Measurements from ENCODE around the gene TSPAN32.

The TSPAN32 gene

GRCh38 chr11:2293531-2293971 is 8.3 kb upstream of the TSPAN32 start:
- no peak for TF ChIP-seq CREB5 (CRISPR knock-in tag; IDR thresholded peaks at IDR 0.05; ENCODE audit: low read depth)
- TF ChIP-seq PATZ1 (CRISPR knock-in tag; IDR thresholded peaks at IDR 0.05; ENCODE audit: borderline replicate concordance) = no peak
- TF ChIP-seq ZC3H10 (CRISPR knock-in tag; IDR thresholded peaks at IDR 0.05) = no peak
- no peak for TF ChIP-seq CSDC2 (CRISPR knock-in tag; IDR thresholded peaks at IDR 0.05)
- no peak for TF ChIP-seq ZNF8 (CRISPR knock-in tag; IDR thresholded peaks at IDR 0.05)
- no peak for TF ChIP-seq BACH2 (CRISPR knock-in tag; IDR thresholded peaks at IDR 0.05; ENCODE audit: borderline replicate concordance)
- TF ChIP-seq POU6F1 (CRISPR knock-in tag; IDR thresholded peaks at IDR 0.05; ENCODE audit: borderline replicate concordance, low read depth) = no peak
- TF ChIP-seq PPARA (CRISPR knock-in tag; IDR thresholded peaks at IDR 0.05; ENCODE audit: borderline replicate concordance) = no peak
- TF ChIP-seq OSR1 (CRISPR knock-in tag; IDR thresholded peaks at IDR 0.05) = no peak
- TF ChIP-seq TOX (CRISPR knock-in tag; IDR thresholded peaks at IDR 0.05; ENCODE audit: borderline replicate concordance) = no peak
- TF ChIP-seq TCF4 (CRISPR knock-in tag; IDR thresholded peaks at IDR 0.05; ENCODE audit: borderline replicate concordance) = no peak
- no peak for TF ChIP-seq ZNF565 (CRISPR knock-in tag; conservative IDR thresholded peaks at IDR 0.05; ENCODE audit: low read depth)
- no peak for TF ChIP-seq RARB (CRISPR knock-in tag; IDR thresholded peaks at IDR 0.05)
- TF ChIP-seq ARNTL (CRISPR knock-in tag; IDR thresholded peaks at IDR 0.05; ENCODE audit: borderline replicate concordance, low read depth) = no peak
- no peak for TF ChIP-seq ISL1 (CRISPR knock-in tag; IDR thresholded peaks at IDR 0.05)
- TF ChIP-seq CSRNP3 (CRISPR knock-in tag; IDR thresholded peaks at IDR 0.05) = no peak
- TF ChIP-seq TSHZ2 (CRISPR knock-in tag; IDR thresholded peaks at IDR 0.05) = no peak
- ATAC-seq = no peak

- ATAC-seq = no peak
- no peak for TF ChIP-seq TOX (CRISPR knock-in tag; IDR thresholded peaks at IDR 0.05; ENCODE audit: borderline replicate concordance)
- TF ChIP-seq PATZ1 (CRISPR knock-in tag; IDR thresholded peaks at IDR 0.05; ENCODE audit: borderline replicate concordance) = no peak
- TF ChIP-seq TCF4 (CRISPR knock-in tag; IDR thresholded peaks at IDR 0.05; ENCODE audit: borderline replicate concordance) = no peak
- no peak for TF ChIP-seq POU6F1 (CRISPR knock-in tag; IDR thresholded peaks at IDR 0.05; ENCODE audit: borderline replicate concordance, low read depth)
- no peak for TF ChIP-seq TSHZ2 (CRISPR knock-in tag; IDR thresholded peaks at IDR 0.05)
- TF ChIP-seq CSRNP3 (CRISPR knock-in tag; IDR thresholded peaks at IDR 0.05) = no peak
- no peak for TF ChIP-seq ZFP30 (CRISPR knock-in tag; IDR thresholded peaks at IDR 0.05)
- TF ChIP-seq CSDC2 (CRISPR knock-in tag; IDR thresholded peaks at IDR 0.05) = no peak
- no peak for TF ChIP-seq ZNF8 (CRISPR knock-in tag; IDR thresholded peaks at IDR 0.05)
- TF ChIP-seq BACH2 (CRISPR knock-in tag; IDR thresholded peaks at IDR 0.05; ENCODE audit: borderline replicate concordance) = no peak
Measured at GRCh38 chr11:2293984-2294925, 7.6 kb upstream of the TSPAN32 start.

Data from SK-N-SH treated with all-trans-retinoic acid at 6 μM for 48 hours (cell line).